ENCODE results near the gene PRDM16.

Gene PRDM16

DNA sequence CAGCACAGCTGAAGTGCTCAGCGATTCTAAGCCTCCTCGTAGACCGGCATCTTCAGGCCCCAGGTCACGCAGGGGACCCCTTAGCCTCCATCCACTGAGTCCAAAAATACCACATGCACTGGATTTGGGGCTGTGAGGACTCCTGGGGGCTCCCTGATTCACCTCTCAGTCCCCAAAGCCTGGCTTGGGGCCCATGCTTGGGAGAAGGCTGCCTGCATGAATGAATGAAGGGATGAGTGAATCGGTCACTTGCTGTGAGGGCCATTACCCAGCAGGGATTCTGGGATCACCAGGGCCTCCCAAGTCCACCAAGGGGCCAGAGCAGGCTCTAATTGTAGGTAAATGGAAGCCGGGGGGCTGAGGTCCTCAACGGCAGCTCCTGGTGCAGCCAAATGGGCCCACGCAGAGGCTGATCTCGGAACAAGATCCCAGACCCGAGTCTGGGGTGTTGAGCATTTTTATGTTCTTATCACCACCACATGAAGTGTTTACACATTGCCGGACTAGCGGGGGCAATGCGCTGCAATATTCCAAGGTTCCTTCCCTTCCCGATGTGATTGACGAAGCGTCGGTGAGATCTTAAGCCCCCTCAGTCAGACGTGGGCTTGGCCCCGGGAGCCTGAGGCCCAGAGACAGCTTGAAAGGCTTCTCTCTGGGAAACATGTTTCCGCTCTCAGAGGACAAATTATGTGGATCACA is 371.9 kb downstream of the PRDM16 start:
- DNase-seq: no peak

DNA sequence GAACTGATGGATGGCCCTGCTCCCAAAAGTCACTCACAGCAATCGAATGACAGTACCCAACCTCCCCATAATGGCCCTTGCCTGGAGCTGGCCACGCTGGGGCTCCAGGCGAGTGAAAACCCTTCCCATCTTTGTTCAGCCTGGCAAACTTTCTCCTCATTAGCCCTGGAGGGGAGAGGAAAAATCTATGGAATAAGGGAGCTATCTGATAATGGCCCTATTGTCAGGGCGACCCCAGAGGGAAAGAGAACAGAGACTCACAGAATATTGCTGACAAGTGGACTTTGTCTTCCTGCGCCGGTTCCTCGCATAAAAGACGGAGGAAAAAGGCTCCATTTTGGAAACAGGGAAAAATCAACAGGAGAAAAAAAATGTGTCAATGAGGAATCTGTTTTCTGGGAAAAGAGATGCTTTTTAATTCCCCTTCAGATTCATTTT is 372.4 kb downstream of the PRDM16 start:
- DNase-seq: no peak

DNA sequence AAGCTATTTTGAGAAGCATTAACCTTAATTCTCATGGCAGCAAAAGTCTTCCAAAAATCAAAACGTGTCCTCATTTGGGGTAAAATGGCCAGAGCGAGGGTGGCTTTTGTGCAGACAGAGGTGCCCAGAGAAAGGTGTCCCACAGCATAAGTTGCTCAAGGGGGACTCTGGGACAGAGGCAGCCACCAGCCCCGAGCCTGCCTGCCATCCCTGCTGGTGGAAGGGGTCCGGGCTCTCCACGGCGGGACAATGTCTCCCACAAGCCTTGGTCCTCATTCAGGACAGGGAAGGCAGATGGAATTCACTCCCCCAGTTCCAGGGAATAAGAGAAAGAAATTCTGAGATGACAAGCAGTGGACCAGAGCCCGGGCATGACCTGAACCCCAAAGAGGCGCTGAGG is 372.9 kb downstream of the PRDM16 start:
- no peak for DNase-seq

DNA sequence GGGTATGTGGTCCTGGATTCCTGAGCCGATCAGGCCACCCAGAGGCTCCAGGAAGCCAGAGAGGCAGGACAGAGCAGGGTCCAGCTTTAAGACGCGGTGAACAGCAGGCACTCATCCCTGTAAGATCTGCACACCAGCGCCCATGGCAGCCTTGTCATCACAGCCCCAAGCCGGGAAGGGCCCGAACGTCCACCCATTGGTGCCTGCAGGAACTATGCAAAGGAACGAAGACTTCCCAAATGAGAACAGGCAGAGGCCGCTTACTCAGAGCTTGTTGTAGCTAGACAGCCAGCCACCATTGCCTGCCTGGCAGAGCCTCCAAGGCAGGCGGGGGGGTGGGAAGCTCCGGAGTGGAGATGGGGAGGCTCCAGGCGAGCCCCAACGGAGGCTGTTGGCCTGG is 373.3 kb downstream of the PRDM16 start:
- no peak for DNase-seq

DNA sequence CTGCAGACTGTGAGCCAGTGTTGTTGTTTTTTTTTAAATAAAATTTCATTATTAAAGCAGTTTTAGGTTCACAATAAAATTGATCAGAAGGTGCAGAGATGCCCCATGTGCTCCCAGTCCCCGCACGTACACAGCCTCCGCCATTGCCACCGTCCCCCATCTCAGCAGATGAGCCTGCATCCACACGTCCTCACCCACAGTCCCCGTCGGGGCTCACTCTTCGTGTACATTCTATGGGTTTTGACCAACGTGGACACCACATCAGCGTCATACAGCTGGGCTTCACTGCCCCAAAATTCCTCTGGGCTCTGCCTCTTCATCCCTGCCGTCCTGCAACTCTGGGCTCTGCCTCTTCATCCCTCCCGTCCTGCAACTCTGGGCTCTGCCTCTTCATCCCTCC is 373.9 kb downstream of the PRDM16 start:
- DNase-seq: no peak

DNA sequence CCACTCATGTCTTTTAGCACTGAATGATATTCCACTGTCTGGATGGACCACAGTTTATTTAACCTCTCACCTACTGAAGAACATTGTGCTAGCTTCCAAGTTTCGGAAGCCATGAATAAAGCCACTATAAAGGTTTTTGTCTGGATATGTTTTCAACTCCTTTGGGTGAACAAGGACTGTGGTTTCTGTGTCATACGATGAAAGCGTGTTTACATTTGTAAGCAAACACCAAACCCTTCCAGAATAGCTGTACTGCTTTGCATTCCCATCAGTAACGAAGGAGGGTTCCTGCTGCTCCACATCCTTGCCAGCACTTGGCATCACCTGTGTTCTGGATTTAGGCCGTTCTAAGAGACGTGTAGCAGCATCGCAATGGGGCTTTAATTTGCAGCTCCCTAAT is 374.8 kb downstream of the PRDM16 start:
- DNase-seq: no peak

DNA sequence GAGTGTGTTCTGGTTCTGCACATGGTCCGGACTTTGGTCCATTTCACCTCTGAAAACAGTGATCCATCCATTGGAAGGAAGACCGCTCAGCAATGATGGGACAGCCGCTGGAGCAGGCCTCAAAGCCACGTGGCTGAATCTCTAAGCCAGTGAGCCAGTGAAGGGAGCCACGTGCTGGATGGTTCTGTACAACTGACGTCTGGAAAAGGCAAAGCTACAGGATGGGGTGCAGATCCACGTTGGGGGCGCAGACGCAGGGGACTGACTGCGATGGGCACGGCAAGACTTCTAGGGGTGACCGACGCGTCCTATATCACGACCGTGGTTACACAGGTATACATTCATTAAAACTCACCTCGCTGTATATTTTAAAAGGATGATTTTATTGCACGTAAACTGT is 375.3 kb downstream of the PRDM16 start:
- no peak for DNase-seq

DNA sequence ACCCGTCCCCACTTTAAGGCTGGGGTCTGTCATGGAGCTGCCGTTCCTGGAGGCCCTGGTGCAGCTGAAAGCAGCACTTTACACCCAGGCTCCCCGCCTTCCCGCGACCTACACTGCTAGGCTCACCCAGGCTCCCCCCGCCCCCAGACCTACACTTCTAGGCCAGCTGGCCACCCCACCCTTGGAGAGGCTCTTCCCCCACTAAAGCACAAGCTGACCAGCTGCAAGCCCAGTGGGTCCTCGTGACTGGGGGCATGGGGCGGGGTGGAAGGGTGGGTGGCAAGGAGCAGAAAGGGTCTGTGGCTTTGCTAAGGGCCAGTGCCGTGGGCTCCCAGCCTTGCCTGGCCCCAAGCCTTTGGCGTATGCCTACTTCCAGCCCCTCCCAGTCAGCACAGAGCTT is 375.7 kb downstream of the PRDM16 start:
- no peak for DNase-seq

DNA sequence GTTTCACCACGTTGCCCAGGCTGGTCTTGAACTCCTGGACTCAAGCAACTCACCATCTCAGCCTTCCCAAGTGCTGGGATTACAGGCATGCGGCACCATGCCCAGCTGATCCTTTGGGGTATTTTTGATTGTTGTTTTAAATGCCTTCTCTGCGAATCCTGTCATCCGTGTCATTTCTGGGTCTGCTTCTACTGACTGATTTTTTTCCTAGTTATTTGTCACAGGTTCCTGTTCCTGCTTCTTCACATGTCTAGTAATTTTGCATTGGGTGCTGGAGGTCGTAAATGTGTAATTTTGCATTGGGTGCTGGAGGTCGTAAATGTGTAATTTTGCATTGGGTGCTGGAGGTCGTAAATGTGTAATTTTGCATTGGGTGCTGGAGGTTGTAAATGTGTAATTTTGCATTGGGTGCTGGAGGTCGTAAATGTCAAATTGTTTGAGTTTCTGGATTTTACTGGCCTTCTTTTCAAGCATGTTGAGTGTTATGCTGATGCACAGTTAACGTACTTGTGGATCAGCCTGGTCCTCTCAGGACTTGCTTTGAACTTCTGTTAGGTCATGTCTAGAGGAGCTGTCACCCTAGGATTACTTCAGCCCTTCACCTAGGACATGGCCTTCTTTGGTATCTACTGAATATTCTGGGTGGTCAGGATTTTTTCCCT is 381.3 kb downstream of the PRDM16 start:
- DNase-seq: no peak

DNA sequence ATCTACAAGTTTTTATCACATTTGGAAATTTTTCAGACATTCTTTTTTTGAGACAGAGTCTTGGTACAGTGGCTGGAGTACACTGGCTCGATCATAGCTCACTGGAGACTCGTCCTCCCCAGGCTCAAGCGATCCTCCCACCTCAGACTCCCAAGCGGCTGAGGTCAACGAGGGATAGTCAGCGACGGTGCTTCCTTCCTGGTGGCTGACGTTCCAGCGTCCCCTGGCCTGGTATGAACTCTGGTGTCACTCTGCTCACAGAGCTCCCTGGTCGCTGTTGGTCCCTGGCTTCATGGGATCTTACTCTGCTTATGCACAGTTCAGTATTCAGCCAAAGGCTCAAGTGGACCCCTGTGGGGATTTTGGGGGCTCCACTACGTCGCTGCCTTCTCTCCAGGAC is 382.0 kb downstream of the PRDM16 start:
- no peak for DNase-seq

DNA sequence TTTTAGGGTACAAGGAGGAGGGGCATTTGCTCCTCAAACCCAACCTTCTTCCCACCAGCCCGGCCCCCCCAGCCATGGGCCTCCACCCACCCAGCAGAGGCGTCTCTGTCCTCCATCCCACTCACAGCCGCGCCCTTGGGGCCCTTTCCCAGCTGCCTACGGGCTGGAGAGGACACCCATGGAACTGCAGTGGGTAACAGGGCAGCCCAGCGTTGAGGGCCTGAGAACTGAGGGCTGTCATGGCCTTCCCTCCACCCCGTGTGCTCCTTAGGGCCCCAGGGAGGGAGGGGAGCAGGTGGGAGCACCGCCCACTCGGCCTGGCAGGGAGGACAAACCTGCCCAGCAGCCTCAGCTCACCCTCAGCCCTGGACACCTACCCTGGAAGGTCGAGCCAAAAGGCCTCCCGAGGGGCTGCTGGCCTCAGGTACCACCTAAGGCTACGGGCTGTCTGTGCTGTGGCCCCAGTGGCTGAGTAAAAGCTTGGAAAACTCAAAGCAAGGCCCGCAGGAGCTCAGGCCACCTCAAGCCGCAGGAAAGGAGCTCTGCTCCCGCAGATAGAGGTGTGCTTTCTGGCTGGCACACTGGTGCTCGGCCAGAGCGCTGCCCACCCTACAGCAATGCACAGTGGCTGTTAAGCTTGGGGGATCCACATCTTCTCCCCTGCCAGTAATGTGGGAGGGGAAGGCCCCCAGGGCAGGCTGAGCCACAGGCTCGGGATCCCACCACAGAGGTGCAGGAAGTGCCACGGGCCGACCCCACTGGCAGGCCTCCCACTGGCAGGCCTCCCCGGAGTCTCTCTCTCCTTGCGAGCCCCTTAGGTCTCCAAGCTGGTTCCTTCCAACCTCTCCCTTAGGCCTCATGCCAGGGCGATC is 383.2 kb downstream of the PRDM16 start:
- DNase-seq: no peak

DNA sequence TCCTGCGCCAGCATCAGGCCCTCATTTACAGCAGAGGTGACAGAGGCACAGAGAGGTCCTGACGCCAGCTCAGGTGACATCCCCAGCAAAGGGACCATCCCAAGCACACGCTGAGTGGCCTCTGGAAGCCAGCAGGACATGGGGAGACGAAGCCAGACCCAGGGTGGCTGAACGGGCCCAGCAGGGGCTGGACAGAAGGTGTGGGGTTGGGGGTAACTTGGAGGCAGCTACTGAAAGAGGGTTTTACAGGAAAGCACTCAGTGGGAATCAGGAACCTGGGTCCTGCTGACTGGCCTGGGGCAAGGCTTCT is 383.8 kb downstream of the PRDM16 start:
- no peak for DNase-seq

DNA sequence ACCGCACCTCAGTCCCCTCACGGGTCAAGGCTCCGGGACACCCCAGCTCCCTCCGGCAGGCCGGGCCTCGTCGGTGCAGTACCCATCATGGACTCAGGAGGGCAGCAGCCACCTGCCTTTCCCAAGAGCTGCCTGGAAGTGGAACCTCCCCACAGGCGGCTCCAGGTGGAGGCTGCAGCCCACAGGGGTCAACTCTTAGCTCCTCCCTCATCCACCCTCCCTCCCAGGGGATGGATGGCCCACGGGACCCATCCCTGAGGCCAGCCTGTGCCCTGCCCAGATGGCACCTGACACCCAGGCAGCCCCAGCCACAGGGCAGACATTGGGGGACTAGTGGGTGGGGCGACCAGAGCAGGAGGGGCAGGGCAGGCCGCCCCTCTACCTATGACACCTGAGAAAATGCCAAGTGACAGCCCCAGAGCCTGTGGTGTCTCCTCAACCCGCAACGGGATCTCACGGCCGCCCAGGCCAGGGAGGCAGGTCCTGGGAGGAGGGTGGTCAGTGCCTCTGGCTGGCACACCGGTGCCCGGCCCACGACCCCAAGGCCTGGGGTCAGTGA is 384.3 kb downstream of the PRDM16 start:
- DNase-seq: peak; percentile 78

DNA sequence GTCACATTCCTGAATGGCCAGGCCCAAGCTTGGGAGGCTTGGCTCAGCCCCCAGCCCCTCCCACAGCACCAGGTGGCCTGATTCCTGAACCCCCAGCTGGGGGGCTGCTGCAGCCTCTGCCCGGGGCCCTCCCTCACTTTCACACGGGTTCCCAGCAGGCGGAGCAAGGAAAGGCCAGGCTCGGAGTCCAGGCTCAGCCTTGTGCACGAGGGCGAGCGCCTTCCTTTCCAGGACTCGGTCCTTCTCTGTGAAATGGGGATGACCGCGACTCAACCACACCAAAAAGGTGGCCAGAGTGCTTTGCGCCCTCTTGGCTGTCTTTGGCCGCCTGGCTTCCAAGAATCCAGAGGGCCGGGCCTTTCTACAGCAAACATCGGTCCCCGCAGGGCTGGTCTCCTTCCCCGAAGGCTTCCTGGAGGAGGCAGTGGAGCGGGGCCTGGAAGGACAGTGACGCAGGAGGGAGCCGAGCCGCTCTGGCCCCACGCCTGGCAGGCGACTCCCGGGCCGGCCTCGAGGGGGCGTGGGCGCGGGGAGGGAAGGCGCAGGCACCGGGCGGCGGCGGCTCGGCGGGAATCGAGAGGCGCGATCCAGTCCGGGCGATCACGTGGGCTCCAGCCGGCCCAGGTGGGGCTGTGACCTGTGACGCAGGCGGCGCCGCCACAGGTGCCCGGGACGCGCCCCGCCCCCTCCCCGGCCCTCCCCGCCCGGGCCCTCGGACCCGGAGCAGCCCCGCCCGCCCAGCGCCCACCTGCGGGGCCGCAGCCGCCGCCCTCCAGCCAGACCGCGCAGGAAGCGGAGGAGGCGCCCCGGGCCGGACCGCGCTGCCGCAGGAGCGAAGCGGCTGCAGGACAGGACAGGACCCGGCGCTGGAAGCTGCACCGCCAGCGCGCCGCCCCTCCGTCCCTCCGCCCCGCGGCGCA is 385.1 kb downstream of the PRDM16 start, which contains the start of gene ARHGEF16:
Gene ARHGEF16, plus strand, starts transcription at position 775 of the 920 bp plus-strand sequence. CDS start 8,420 bp downstream, outside the sequence.
- DNase-seq: peak; percentile 32

DNA sequence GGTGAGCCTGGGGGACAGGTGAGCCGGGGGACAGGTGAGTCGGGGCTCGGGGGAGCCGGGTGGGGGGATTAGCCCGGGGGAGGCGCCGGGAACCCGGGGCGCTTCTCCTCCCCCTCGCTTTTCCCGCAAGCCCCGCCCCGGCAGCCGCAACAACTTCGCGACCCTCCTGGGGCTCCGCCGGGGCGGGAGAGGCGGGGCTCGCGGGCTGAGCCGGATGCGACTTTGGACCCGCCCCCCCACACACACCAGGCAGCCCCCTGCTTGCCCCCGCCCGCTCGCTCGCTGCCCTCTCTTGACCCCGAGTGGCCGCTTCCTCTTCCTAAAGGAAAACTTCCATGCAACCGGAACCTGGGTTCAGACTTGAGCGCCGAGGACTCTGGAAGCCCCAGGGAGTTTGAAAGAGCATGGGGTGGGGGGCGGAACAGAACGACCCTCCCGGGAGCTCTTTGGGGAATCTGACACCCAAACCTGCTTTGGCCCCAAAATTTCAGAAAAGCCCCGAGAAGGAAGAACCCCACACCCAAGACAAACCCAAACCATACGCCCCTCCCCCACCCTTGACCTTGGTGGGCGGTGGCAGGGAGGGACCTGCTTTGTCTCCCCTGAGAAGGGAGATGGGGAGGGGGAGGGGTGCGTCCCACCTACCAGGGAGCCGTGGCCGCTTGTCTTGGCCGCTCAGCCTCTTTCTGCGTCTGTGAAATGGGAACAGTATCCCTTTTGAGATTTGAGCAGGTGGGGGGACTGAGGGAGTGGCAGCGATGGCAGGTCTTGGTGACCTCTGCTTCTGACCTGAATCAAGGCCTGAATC is 386.0 kb downstream of the PRDM16 start:
- DNase-seq: no peak

DNA sequence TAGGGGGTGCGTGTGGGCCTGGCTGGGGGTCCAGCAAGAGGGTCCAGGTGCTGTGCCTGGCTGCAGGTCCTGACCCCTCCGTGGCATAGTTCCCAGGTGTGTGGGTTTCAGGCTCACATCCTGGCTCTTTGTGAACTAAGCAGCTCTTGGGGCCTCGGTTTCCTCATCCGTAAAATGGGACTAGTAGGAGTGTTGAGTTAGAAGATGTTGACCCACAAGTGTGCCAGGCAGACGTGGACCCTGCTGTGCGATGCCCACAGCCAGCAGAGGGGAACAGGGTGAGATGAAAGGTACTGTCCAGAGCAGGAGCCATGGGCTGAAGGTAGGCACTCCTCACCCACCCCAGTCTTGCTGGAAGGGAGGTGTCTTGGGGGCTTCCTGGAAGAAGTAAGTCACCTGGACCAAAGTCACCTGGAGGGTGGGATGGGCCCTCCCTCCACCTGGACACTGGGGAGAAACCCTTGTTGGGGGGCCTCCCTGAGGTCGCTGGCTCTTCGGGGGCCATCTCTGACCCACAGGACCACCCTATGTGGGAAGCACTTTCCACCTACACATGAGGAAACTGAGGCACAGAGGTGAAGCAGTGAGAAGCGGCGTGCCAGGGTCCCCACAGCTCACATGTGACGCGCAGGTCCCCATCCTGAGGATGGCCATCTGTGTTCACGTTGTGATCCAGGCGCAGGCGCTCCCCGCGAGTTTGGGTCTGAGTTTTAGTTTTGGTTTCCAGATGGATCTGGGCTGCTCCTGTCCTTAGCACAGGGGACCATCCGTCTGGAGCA is 386.9 kb downstream of the PRDM16 start:
- DNase-seq: no peak

DNA sequence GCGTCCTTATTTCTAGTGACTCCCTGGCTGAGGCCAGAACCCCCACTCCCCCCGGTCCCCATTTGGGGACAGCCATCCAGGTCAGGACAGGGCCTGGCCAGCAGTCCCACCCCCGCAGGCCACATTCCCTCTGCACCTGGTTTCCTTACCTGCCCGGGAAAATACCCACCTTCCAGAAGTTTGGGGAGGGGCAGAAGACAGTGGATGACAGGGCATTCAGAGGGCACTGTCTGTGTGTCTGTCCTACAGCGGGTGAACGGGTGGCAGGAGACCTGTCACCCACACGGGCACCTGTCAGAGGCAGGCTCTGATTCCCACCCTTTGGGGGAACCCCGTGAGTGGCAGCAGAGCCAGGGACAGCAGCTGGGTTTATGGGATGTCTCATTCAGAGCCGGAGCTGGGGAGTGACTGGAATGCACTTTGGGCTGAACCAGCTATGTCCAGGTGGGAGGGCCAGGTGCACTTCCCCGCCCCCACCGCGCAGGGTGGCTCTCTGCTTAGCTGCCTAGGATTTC is 387.5 kb downstream of the PRDM16 start:
- no peak for DNase-seq

DNA sequence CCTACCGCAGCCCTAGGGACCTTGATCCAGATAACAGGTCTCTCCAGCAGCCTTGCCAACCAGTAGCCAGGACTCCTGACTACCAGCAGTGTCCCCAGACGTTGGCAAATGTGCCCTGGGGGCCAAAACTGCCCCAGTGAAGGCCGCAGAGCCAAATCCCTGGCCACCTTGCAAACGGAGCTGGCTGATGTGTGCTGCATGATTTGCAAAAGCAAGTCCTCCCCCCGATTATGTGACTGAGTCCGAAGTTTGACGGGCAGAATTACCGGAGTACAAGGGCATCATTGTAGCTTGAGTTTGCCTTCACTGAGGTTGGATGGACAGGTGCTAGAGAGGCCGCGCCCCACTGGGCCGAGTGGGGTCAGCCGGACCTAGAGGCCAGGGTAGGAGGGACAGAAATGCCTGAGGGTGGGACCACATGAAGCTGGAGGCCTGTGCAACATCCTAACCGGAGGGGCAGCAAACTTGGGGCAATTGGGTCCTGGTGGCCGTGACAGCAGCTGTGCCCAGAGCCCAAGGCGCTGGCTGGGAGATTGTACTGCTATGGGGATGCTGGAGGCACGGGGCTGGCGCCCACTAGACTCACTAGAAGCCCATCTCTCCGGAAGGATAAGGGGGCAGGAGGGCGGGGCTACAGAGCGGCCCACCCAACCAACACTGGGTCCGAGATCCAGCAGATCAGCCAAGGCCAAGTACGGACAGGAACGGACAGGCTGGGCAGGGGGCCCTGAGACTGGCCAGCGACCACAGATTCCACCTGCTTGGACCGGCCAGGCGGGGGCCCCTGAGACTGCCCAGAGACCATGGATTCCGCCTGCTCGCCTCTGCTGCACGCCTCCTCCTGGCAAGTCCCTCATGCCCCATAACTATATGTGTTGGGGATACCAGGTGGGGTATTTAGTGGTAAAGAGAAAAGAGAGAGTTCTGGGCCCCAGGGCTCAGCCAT is 388.2 kb downstream of the PRDM16 start:
- no peak for DNase-seq

Data from activated naive CD4-positive, alpha-beta T cell treated with Interleukin-2 at 50 U/mL for 16 hours (primary cell).